ENCODE results near the gene RSPO4. TPM values are rescaled to one million over a fixed set of nuclear protein-coding genes. Genes with fewer than 3 reads are reported as not detected.

Gene RSPO4
- total and polyA plus RNA-seq, 9 of the 15 experiments (the other 6 are each of a cell fraction or from before 2014, with no cell fraction given): 0.04 to 0.34 TPM; not detected in 7

DNA sequence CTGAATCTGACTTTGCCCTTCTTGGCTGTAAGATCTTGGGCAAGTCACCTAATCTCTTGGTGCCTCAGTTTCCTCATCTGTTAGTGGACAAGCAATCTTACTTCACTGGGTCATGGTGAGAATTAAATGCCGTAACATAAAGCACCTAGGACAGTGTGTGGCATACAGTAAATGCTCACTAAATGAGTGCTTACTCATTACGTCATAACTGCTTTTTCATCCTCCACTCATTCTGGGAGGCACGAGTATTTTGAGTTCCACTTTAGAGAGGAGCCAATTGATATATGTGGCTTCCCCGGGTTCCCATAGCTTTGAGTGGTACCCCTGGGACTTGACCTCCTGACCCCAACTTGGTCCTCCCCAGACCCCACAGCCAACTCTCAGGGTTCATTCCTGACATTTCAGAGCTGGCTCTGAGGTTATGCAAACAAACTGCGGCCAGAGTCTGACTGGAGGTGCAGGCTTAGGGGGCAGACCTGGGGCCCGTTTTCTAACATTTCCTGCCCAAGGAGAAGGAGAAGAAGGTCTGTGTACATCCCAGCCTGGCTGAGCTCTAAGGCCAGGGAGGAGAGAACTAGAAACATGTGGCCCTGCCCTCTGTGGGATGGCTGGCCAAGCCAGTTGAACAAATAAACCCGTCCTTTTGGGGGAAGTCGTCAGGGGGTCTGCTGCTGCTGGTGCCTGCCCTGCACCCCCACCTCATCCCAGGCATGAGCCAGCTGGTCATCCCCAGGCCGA lies 91.8 kb downstream of the RSPO4 start:
- FAIRE-seq: no peak

More for the DNA sequence above, 91.8 kb downstream of the RSPO4 start:
- Histone ChIP-seq H3K9me1 (ENCODE audit: control insufficient read depth, insufficient read depth, low read length) (no peaks in the 10 kb centered on the region), H3K4me1 (replicated peaks in 1 of 2; ENCODE audit: control insufficient read depth in 2 of 2, insufficient read depth in 2 of 2, low read length in 2 of 2) (no peaks in the 10 kb centered on the region), H3K4me2 (ENCODE audit: insufficient read depth, low read length) (no peak overlapping the region), H3K36me3 (ENCODE audit: control insufficient read depth, insufficient read depth, low read length) (no peaks in the 10 kb centered on the region), H3K9ac (ENCODE audit: insufficient read depth in 1 of 2, low read depth in 2 of 2, low read length in 2 of 2) (no peak overlapping the region), H2AFZ (ENCODE audit: low read depth, low read length) (no peak overlapping the region), H3K27ac (ENCODE audit: extremely low read depth, low read depth, low read length) (no peak overlapping the region), H3K4me3 (no peak overlapping the region), H4K20me1 (replicated peaks; ENCODE audit: control insufficient read depth, insufficient read depth, low read length) (no peaks in the 10 kb centered on the region), H3K9me3 (replicated peaks; ENCODE audit: control insufficient read depth, insufficient read depth, low read depth, low read length) (no peaks in the 10 kb centered on the region), H3K27me3 (ENCODE audit: control insufficient read depth in 2 of 2, insufficient read depth in 2 of 2, low read length in 2 of 2) (peaks cover 5 to 22% of the 10 kb centered on the region in 2 experiments; a peak in 4 of 5 replicates), H3K79me2 (ENCODE audit: control insufficient read depth, insufficient read depth, low read length) (no peaks in the 10 kb centered on the region)
- ChIA-PET CTCF (ENCODE audit: low intra/inter-chr PET ratio) (interaction anchor here (1.6 kb wide), 1 partner anchor 94 kb away, joined by 6 read pairs; no protein-coding TSS in a partner anchor), POLR2A (interaction anchor here (0.6 kb wide), 2 partner anchors 13 to 32 kb away, joined by 3 read pairs; no protein-coding TSS in a partner anchor)
- in situ Hi-C loops (cut with MboI) (no loop called here), intact Hi-C loops (cut with micrococcal nuclease) (no loop called here)
- no TSS peak for BruUV-seq (replicated peaks)
- TF ChIP-seq, protein P1, sequence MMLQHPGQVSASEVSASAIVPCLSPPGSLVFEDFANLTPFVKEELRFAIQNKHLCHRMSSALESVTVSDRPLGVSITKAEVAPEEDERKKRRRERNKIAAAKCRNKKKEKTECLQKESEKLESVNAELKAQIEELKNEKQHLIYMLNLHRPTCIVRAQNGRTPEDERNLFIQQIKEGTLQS (IDR thresholded peaks at IDR 0.05): 0 out of 2 replicates have a peak, but pooled peaks have one; percentile 19
- TF ChIP-seq, protein P1 (CRISPR knock-in tag; conservative IDR thresholded peaks at IDR 0.05): no peak
- TF ChIP-seq, protein P2, sequence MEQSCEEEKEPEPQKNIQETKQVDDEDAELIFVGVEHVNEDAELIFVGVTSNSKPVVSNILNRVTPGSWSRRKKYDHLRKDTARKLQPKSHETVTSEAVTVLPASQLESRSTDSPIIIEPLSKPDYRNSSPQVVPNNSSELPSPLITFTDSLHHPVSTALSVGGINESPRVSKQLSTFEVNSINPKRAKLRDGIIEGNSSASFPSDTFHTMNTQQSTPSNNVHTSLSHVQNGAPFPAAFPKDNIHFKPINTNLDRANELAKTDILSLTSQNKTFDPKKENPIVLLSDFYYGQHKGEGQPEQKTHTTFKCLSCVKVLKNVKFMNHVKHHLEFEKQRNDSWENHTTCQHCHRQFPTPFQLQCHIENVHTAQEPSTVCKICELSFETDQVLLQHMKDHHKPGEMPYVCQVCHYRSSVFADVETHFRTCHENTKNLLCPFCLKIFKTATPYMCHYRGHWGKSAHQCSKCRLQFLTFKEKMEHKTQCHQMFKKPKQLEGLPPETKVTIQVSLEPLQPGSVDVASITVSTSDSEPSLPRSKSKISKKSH (CRISPR knock-in tag; IDR thresholded peaks at IDR 0.05): no peak
- peak; percentile 57; the same call in 1 of the 2 replicates for TF ChIP-seq ATF7 (IDR thresholded peaks at IDR 0.05)
- 3% methylated on average over 9 of the region's 9 CpGs for whole genome bisulfite sequencing (ENCODE audit: insufficient coverage, low coverage, missing lambda C conversion rate)
- DNase-seq (ENCODE audit: extremely low read depth in 1 of 4, low spot score in 3 of 4) (no peak), ATAC-seq (no peak)
